OCI-LY1 (cell line): ENCODE measurements around the gene CASP10.
"Not testable (repeated sequence)": the region's sequence is repeated elsewhere in the genome, so short reads cannot be mapped to it uniquely, and the experiment has no call there.

Experiments
- H2AFZ ChIP-seq: fragments of 200-600 bp; sonication (generic), shearing (Covaris generic); 2 replicates; pipeline ENCODE4 v1.6.0; 2014; ENCODE audit warnings: antibody characterized with exemption, mild to moderate bottlenecking, low read length
- H3F3A ChIP-seq: fragments of 200-600 bp; sonication (generic), shearing (Covaris generic); 2 replicates; pipeline ENCODE4 v1.6.0; 2014; ENCODE audit warnings: mild to moderate bottlenecking, antibody characterized with exemption, low read length, moderate library complexity; ENCODE audit not compliant: insufficient read depth
- H3K27ac ChIP-seq: fragments of 200-600 bp; sonication (generic); 2 replicates; pipeline ENCODE4 v1.5.1; 2014; ENCODE audit warnings: low read length, mixed run types, mild to moderate bottlenecking, low read depth; ENCODE audit not compliant: poor library complexity, severe bottlenecking
- H3K27me3 ChIP-seq: fragments of 200-600 bp; sonication (generic); 2 replicates; pipeline ENCODE4 v1.6.0; 2014; ENCODE audit warnings: antibody characterized with exemption, mild to moderate bottlenecking, low read length, moderate library complexity; ENCODE audit not compliant: insufficient read depth
- H3K36me3 ChIP-seq: fragments of 200-600 bp; sonication (generic); 2 replicates; pipeline ENCODE4 v1.6.1; 2014; ENCODE audit warnings: mild to moderate bottlenecking, antibody characterized with exemption, low read length, moderate library complexity, mixed read lengths; ENCODE audit not compliant: insufficient read depth
- H3K4me1 ChIP-seq: fragments of 200-600 bp; sonication (generic); 2 replicates; pipeline ENCODE4 v1.5.1; 2014; ENCODE audit warnings: mild to moderate bottlenecking, low read length, moderate library complexity; ENCODE audit not compliant: insufficient read depth, severe bottlenecking
- H3K4me2 ChIP-seq: fragments of 200-600 bp; sonication (generic), shearing (Covaris generic); 2 replicates; pipeline ENCODE4 v1.6.1; 2014; ENCODE audit warnings: low read length
- H3K4me3 ChIP-seq: fragments of 200-600 bp; sonication (generic); 2 replicates; pipeline ENCODE4 v1.5.1; 2014; ENCODE audit warnings: low read length, low read depth, mild to moderate bottlenecking, mixed read lengths; ENCODE audit not compliant: poor library complexity, severe bottlenecking
- H3K79me2 ChIP-seq: fragments of 200-600 bp; shearing (Covaris generic); 2 replicates; pipeline ENCODE4 v1.6.1; 2016; ENCODE audit warnings: mixed run types, low read length, mixed read lengths; ENCODE audit not compliant: insufficient read depth
- H3K9ac ChIP-seq: fragments of 200-600 bp; sonication (generic), shearing (Covaris generic); 2 replicates; pipeline ENCODE4 v1.6.1; 2014; ENCODE audit warnings: mild to moderate bottlenecking, low read length, mixed read lengths
- H3K9me2 ChIP-seq: fragments of 200-600 bp; sonication (generic), shearing (Covaris generic); 2 replicates; pipeline ENCODE4 v1.6.1; 2014; ENCODE audit warnings: low read depth, mild to moderate bottlenecking, low read length, mixed read lengths
- H3K9me3 ChIP-seq: fragments of 200-600 bp; shearing (Covaris generic); 2 replicates; pipeline ENCODE4 v1.6.1; 2014; ENCODE audit warnings: low read length, mixed read lengths
- H4K20me1 ChIP-seq: fragments of 200-600 bp; sonication (generic), shearing (Covaris generic); 2 replicates; pipeline ENCODE4 v1.6.0; 2016; ENCODE audit warnings: mild to moderate bottlenecking, low read length; ENCODE audit not compliant: insufficient read depth
- EZH2 ChIP-seq: fragments of 200-600 bp; sonication (generic), shearing (Covaris generic); IDR thresholded peaks from 2 replicates; pipeline ENCODE4 v1.8.0; 2017; ENCODE audit warnings: borderline replicate concordance, mixed run types, mild to moderate bottlenecking, antibody characterized with exemption, low read length, moderate library complexity, mixed read lengths
- TF ChIP-seq, protein P1 (sequence below): fragments of 200-600 bp; sonication (generic), shearing (Covaris generic); IDR thresholded peaks from 2 replicates; pipeline ENCODE4 v1.5.1; 2017; ENCODE audit warnings: mild to moderate bottlenecking, antibody characterized with exemption, low read length, moderate library complexity, mixed read lengths

Gene CASP10

DNA sequence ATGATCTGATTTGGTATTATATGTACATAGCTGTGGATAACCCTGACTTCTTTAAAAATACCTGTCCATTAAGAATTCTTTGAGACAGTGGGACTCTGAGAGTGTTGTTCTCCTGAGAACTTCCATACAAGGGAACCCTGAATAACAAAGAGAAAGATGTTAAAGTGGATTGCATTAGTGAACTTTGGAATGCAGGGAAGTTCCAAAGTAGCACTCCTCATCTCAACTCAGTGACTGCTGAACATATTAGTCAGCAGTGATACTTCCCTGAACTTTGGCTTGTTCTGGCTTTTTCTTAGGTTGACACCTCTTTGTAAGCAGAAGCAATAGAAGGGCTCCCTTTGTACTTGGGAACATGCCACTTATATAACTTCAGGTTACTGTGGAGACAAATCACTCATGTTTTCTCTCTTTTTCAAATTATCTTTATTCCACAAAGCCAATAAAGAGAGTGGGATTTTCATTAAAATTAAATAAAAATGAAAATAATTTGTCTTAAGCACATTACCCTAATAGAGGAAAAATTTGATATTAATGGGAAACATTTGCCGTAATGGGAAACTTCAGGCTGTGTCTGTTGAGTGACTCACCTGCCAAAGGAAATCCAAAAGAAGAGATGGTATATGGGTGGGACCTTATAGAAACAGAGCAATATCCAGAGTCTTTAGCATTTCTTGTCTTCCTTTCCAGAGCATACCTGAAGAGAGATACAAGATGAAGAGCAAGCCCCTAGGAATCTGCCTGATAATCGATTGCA lies 33.7 kb upstream of the CASP10 start:
- peaks cover 38% of the 10 kb centered on the region for H3K36me3 ChIP-seq
- no peaks in the 10 kb centered on the region for H3K79me2 ChIP-seq
- H2AFZ ChIP-seq, result no peak overlapping the region
- H3F3A ChIP-seq, result no peaks in the 10 kb centered on the region
- H3K4me2 ChIP-seq, result no peak overlapping the region
- TF ChIP-seq EZH2, result no peak
- TF ChIP-seq, protein P1, sequence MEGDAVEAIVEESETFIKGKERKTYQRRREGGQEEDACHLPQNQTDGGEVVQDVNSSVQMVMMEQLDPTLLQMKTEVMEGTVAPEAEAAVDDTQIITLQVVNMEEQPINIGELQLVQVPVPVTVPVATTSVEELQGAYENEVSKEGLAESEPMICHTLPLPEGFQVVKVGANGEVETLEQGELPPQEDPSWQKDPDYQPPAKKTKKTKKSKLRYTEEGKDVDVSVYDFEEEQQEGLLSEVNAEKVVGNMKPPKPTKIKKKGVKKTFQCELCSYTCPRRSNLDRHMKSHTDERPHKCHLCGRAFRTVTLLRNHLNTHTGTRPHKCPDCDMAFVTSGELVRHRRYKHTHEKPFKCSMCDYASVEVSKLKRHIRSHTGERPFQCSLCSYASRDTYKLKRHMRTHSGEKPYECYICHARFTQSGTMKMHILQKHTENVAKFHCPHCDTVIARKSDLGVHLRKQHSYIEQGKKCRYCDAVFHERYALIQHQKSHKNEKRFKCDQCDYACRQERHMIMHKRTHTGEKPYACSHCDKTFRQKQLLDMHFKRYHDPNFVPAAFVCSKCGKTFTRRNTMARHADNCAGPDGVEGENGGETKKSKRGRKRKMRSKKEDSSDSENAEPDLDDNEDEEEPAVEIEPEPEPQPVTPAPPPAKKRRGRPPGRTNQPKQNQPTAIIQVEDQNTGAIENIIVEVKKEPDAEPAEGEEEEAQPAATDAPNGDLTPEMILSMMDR, result no peak
- no peaks in the 10 kb centered on the region for H3K27me3 ChIP-seq
- H4K20me1 ChIP-seq, result no peaks in the 10 kb centered on the region
- no peak overlapping the region for H3K4me3 ChIP-seq
- no peak overlapping the region for H3K27ac ChIP-seq
- no peak overlapping the region for H3K9ac ChIP-seq
- H3K9me2 ChIP-seq, result no peaks in the 10 kb centered on the region
- H3K9me3 ChIP-seq, result no peaks in the 10 kb centered on the region
- peaks cover 13% of the 10 kb centered on the region for H3K4me1 ChIP-seq

DNA sequence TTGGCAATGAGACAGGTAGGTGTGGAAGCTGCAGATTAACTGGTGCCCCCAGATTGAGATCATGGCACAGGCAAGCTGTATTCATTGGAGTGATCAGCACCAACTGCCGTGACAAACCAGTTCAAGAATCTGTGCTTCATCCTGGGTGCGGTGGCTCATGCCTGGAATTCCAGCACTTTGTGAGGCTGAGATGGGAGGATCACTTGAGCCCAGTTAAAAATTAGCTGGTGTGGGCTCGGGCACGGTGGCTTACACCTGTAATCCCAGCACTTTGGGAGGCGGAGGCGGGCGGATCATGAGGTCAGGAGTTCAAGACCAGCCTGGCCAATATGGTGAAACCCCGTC lies 33.1 kb upstream of the CASP10 start:
- H3F3A ChIP-seq, H3K27me3 ChIP-seq, H4K20me1 ChIP-seq, H3K79me2 ChIP-seq, H3K4me2 ChIP-seq, H3K9me2 ChIP-seq, H3K9me3 ChIP-seq, H3K9ac ChIP-seq, H3K27ac ChIP-seq, H2AFZ ChIP-seq, H3K4me3 ChIP-seq: not testable (repeated sequence)
- Histone ChIP-seq H3K36me3 (peaks cover 39% of the 10 kb centered on the region), H3K4me1 (peaks cover 13% of the 10 kb centered on the region)

DNA sequence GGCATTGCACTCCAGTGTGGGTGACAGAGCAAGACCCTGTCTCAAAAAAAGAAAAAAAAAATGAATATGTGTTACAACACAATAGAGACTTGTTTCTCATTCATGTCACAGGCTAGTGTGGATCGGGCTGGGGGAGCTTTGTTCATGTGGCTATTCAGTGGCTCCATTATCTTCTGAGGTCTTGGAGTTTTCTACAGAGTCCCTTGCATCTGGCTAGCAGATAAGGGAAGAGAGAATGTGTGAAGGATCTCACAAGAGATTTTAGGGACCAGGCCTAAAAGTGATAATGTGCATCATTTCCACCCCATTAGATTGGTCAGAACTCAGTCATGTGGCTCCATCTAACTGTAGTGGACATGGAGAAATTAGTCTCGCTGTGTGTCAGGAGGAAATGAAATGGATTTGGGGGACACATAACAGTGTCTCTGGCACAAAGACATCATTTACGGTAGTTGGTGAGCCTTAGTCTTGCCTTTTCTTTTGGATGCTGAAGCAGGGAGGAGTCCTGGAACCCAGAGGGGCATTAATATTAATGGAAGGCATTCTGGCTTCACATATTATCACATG lies 32.4 kb upstream of the CASP10 start:
- Histone ChIP-seq H3K4me2 (no peak overlapping the region), H3K27ac (no peak overlapping the region), H2AFZ (no peak overlapping the region), H3K9me3 (no peaks in the 10 kb centered on the region), H3K9me2 (no peaks in the 10 kb centered on the region), H3K27me3 (no peaks in the 10 kb centered on the region), H3K9ac (no peak overlapping the region), H3K4me1 (peaks cover 13% of the 10 kb centered on the region), H3K79me2 (no peaks in the 10 kb centered on the region), H3F3A (no peaks in the 10 kb centered on the region), H4K20me1 (no peaks in the 10 kb centered on the region), H3K36me3 (peaks cover 44% of the 10 kb centered on the region), H3K4me3 (no peak overlapping the region)
- no peak for TF ChIP-seq EZH2
- TF ChIP-seq, protein P1, result no peak
